ENCODE measurements around the gene RTP1.

- no peak for TF ChIP-seq POLR2AphosphoS5 (IDR thresholded peaks at IDR 0.05)
- no peak for TF ChIP-seq CTCF (IDR thresholded peaks at IDR 0.05)
- TF ChIP-seq EP300 (IDR thresholded peaks at IDR 0.05), result no peak
Observed at GRCh38 chr3:187247398-187247797, 50.1 kb downstream of the RTP1 start.
